ENCODE data around the gene SUPT3H. TPM values are rescaled to one million over a fixed set of nuclear protein-coding genes. Genes with fewer than 3 reads are reported as not detected.
"Not testable (repeated sequence)": the region's sequence is repeated elsewhere in the genome, so short reads cannot be mapped to it uniquely, and the experiment has no call there.

The SUPT3H gene
- total RNA-seq, 2 experiments from 2014 or later: 13.6 to 14.4 TPM

GRCh38 chr6:45170309-45170708 is 207.4 kb downstream of the SUPT3H start:
- no peak overlapping the region for H3K27ac Mint-ChIP-seq
- no peak overlapping the region for H3K4me3 Mint-ChIP-seq
- peaks cover 11% of the 10 kb centered on the region for H3K9me3 Mint-ChIP-seq
- H3K27me3 Mint-ChIP-seq: no peaks in the 10 kb centered on the region
- H3K36me3 Mint-ChIP-seq: peaks cover 36% of the 10 kb centered on the region
- peaks cover 38% of the 10 kb centered on the region for H3K4me1 Mint-ChIP-seq
- no peak for DNase-seq

DNA sequence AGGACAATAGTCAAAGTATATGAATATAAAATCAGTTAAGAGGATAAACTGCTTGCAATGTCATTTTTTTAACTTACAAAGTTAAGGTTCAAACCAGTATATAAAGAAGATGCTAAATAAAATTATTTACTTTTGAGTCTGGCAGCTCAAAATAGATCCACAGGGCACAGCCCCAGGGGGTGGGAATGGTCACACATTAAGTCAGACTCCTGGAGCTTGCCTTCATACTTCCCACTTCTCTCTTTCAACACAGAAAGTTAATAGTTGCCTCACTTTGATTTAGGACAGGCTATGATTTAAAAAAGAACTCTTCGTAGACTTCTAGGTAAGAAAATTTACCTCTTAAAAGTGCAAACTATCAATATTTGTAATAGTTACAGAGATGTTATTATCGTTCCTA is 207.9 kb downstream of the SUPT3H start:
- H3K27ac Mint-ChIP-seq: no peak overlapping the region
- no peak overlapping the region for H3K4me3 Mint-ChIP-seq
- peaks cover 43% of the 10 kb centered on the region for H3K4me1 Mint-ChIP-seq
- H3K27me3 Mint-ChIP-seq: no peaks in the 10 kb centered on the region
- no peak for DNase-seq
- H3K36me3 Mint-ChIP-seq: peaks cover 33% of the 10 kb centered on the region
- peaks cover 8% of the 10 kb centered on the region for H3K9me3 Mint-ChIP-seq

DNA sequence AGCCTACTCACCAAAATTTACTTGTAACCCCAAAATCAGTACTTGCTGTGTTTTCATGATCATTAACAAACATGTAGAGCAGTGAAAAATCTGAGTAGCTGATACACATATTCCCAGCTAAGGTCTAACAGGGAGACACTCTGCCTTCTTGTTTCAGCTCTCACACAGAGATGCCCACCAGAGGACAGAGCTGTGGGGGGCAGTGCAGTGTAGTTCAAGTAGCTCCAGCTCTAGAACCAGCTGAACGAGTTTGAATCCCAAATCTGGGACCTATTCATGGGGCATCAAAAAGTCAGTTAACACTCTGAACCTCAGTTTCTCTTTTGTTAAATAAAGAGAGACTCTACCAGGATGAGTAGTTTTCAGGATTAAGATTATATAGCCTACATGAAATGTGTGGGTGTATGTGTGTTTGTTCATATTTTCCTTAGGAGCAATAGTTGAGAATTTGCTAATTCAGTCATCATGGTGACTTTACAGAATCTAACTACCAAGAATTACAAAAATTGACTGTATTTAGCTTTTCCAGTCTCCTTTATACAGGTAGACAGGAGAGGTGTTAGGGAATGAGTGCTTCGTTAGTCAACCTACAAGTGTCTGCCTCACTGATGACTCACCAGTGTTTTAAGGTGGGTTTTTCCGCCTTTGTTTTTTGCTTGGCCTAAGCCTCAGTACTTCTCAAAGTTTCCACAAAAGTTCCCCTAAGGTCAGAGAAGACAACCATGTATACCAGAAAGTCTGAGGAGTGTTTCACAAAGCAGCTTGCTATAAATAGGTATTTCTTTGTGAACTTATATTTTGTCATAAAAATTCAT is 213.6 kb downstream of the SUPT3H start:
- H3K36me3 Mint-ChIP-seq: peaks cover 65% of the 10 kb centered on the region
- H3K27ac Mint-ChIP-seq: peak overlapping the region; percentile 98
- peak; percentile 58 for DNase-seq
- H3K4me1 Mint-ChIP-seq: peaks cover 52% of the 10 kb centered on the region
- H3K27me3 Mint-ChIP-seq: no peaks in the 10 kb centered on the region
- H3K4me3 Mint-ChIP-seq: peak overlapping the region; percentile 61
- peaks cover 22% of the 10 kb centered on the region for H3K9me3 Mint-ChIP-seq

DNA sequence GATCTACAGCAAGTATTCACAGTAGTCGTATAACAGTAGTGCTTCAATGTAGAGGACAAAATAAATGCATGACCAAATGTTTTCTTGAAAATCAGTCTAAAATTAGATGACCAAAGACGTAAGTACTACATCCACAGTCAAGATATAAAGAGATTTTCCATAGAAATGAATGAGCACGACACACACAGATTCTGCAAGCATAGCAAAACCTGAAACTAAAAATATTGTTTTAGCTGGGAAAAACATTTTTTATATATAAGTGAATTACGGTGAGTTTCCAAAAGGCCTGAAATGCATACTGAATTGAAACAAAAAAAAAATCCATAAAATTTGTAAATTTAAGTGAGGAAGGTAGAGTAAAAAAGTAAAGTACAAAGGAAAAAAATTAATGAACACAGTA is 217.4 kb downstream of the SUPT3H start:
- H3K27ac Mint-ChIP-seq: no peak overlapping the region
- peaks cover 16% of the 10 kb centered on the region for H3K9me3 Mint-ChIP-seq
- no peak for DNase-seq
- no peak overlapping the region for H3K4me3 Mint-ChIP-seq
- peaks cover 45% of the 10 kb centered on the region for H3K4me1 Mint-ChIP-seq
- no peaks in the 10 kb centered on the region for H3K27me3 Mint-ChIP-seq
- peaks cover 46% of the 10 kb centered on the region for H3K36me3 Mint-ChIP-seq

DNA sequence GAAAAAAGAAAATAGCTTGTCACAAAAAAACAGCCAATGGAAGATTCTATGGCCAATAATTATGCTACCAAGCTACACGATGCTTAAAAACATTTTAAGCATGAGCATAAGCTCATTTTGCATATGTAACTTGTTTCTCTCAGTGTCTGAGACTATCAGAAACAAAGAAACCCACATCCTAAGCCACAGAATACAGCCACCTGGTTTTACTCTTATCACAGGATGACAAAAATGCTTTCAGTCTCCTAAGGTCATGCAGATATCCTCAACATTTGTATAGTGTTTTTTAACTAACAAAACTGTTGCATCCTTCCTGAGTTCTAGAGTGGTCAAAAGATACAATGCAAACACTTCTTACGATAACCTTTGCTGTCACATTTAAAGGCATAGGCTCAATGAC is 221.7 kb downstream of the SUPT3H start:
- H3K9me3 Mint-ChIP-seq: peaks cover 15% of the 10 kb centered on the region
- peaks cover 49% of the 10 kb centered on the region for H3K36me3 Mint-ChIP-seq
- peak; percentile 8 for DNase-seq
- peak overlapping the region; percentile 72 for H3K27ac Mint-ChIP-seq
- H3K4me1 Mint-ChIP-seq: peaks cover 37% of the 10 kb centered on the region
- no peak overlapping the region for H3K4me3 Mint-ChIP-seq
- no peaks in the 10 kb centered on the region for H3K27me3 Mint-ChIP-seq

GRCh38 chr6:45155341-45155894 is 222.3 kb downstream of the SUPT3H start:
- Mint-ChIP-seq H3K27me3 (no peaks in the 10 kb centered on the region), H3K36me3 (peaks cover 44% of the 10 kb centered on the region), H3K9me3 (peaks cover 11% of the 10 kb centered on the region), H3K27ac (peak overlapping the region; percentile 72), H3K4me3 (no peak overlapping the region), H3K4me1 (peaks cover 34% of the 10 kb centered on the region)
- no peak for DNase-seq

GRCh38 chr6:45154679-45155078 is 223.1 kb downstream of the SUPT3H start:
- H3K4me3 Mint-ChIP-seq: no peak overlapping the region
- no peaks in the 10 kb centered on the region for H3K27me3 Mint-ChIP-seq
- H3K27ac Mint-ChIP-seq: peak overlapping the region; percentile 72
- H3K36me3 Mint-ChIP-seq: peaks cover 38% of the 10 kb centered on the region
- peaks cover 9% of the 10 kb centered on the region for H3K9me3 Mint-ChIP-seq
- DNase-seq: no peak
- peaks cover 32% of the 10 kb centered on the region for H3K4me1 Mint-ChIP-seq

GRCh38 chr6:45148711-45149341 is 228.9 kb downstream of the SUPT3H start:
- DNase-seq: no peak
- Mint-ChIP-seq H3K27me3 (no peaks in the 10 kb centered on the region), H3K4me3 (no peak overlapping the region), H3K9me3 (peaks cover 14% of the 10 kb centered on the region), H3K4me1 (peaks cover 7% of the 10 kb centered on the region), H3K36me3 (peaks cover 27% of the 10 kb centered on the region), H3K27ac (no peak overlapping the region)

- H3K36me3 Mint-ChIP-seq: peaks cover 32% of the 10 kb centered on the region
- no peaks in the 10 kb centered on the region for H3K27me3 Mint-ChIP-seq
- peaks cover 19% of the 10 kb centered on the region for H3K9me3 Mint-ChIP-seq
- DNase-seq: no peak
- H3K4me1 Mint-ChIP-seq: peaks cover 9% of the 10 kb centered on the region
- H3K4me3 Mint-ChIP-seq: no peak overlapping the region
- H3K27ac Mint-ChIP-seq: no peak overlapping the region
These were observed 229.5 kb downstream of the SUPT3H start for GRCh38 chr6:45148278-45148677.

GRCh38 chr6:45145658-45146057 is 232.1 kb downstream of the SUPT3H start:
- Mint-ChIP-seq H3K36me3 (peaks cover 33% of the 10 kb centered on the region), H3K9me3 (peaks cover 34% of the 10 kb centered on the region)
- not testable (repeated sequence) for H3K27ac Mint-ChIP-seq, H3K4me1 Mint-ChIP-seq, H3K4me3 Mint-ChIP-seq, DNase-seq, H3K27me3 Mint-ChIP-seq

- H3K27me3 Mint-ChIP-seq: no peaks in the 10 kb centered on the region
- no peak for DNase-seq
- H3K27ac Mint-ChIP-seq: no peak overlapping the region
- no peak overlapping the region for H3K4me3 Mint-ChIP-seq
- H3K9me3 Mint-ChIP-seq: peaks cover 42% of the 10 kb centered on the region
- H3K36me3 Mint-ChIP-seq: peaks cover 50% of the 10 kb centered on the region
- H3K4me1 Mint-ChIP-seq: peaks cover 1% of the 10 kb centered on the region
These were observed 239.0 kb downstream of the SUPT3H start for GRCh38 chr6:45138765-45139164.

DNA sequence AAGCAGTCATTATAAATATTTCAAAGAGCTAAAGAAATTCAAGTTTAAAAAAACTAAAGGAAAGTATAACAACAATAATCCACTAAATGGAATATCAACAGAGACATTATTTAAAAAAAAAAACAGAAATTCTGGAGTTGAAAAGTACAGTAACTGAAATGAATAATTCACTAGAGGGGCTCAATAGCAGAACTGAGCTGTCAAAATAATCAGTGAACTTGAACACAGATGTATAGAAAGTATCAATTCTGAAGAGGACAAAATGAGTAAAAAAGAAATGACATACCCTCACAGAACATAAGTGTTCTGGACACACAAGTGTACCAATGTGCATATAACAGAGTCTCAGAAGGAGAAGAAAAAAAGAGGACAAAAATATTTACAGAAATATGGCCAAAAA is 241.2 kb downstream of the SUPT3H start:
- no peak overlapping the region for H3K27ac Mint-ChIP-seq
- no peaks in the 10 kb centered on the region for H3K27me3 Mint-ChIP-seq
- peaks cover 11% of the 10 kb centered on the region for H3K4me1 Mint-ChIP-seq
- no peak for DNase-seq
- H3K4me3 Mint-ChIP-seq: no peak overlapping the region
- H3K9me3 Mint-ChIP-seq: peaks cover 26% of the 10 kb centered on the region
- peaks cover 47% of the 10 kb centered on the region for H3K36me3 Mint-ChIP-seq

DNA sequence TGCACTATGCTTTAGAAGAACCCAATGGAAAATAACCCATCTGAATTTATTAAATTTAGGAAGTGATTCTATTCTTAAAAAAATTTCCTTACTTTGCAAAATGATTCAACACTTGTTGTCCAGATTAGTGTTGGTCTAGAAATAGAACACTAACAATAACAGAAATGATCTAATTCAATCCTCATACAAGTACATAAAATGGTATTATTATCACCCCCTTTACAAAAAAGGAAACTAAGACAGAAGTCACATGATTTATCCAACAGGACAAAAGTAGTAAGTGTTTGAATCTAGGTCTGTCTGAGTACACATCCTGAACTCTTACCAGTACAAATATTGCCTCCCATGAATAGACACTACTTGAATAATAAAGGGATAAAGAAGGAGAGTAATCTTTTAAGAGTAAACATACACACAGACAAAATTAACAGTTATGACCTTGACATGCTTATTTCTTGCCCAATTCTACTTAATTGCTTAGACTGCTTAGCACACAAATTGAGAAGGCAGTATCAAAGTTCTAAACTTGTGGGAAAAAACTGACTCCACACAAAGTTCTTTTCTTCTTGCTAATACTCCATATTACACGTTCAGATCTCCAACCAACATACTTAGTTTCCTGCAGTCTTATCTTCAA is 245.0 kb downstream of the SUPT3H start:
- no peak overlapping the region for H3K27ac Mint-ChIP-seq
- peaks cover 36% of the 10 kb centered on the region for H3K36me3 Mint-ChIP-seq
- no peak overlapping the region for H3K4me3 Mint-ChIP-seq
- DNase-seq: no peak
- peaks cover 13% of the 10 kb centered on the region for H3K4me1 Mint-ChIP-seq
- peaks cover 20% of the 10 kb centered on the region for H3K9me3 Mint-ChIP-seq
- no peaks in the 10 kb centered on the region for H3K27me3 Mint-ChIP-seq

- H3K4me3 Mint-ChIP-seq: no peak overlapping the region
- H3K27me3 Mint-ChIP-seq: no peaks in the 10 kb centered on the region
- no peak for DNase-seq
- peaks cover 17% of the 10 kb centered on the region for H3K9me3 Mint-ChIP-seq
- no peak overlapping the region for H3K27ac Mint-ChIP-seq
- H3K4me1 Mint-ChIP-seq: peaks cover 13% of the 10 kb centered on the region
- H3K36me3 Mint-ChIP-seq: peaks cover 33% of the 10 kb centered on the region
These were observed 245.7 kb downstream of the SUPT3H start for GRCh38 chr6:45132059-45132458.

GRCh38 chr6:45129051-45129450 is 248.7 kb downstream of the SUPT3H start:
- peaks cover 12% of the 10 kb centered on the region for H3K36me3 Mint-ChIP-seq
- no peak overlapping the region for H3K27ac Mint-ChIP-seq
- no peak for DNase-seq
- no peak overlapping the region for H3K4me3 Mint-ChIP-seq
- H3K9me3 Mint-ChIP-seq: peaks cover 1% of the 10 kb centered on the region
- peaks cover 13% of the 10 kb centered on the region for H3K4me1 Mint-ChIP-seq
- no peaks in the 10 kb centered on the region for H3K27me3 Mint-ChIP-seq

Measured in activated naive CD8-positive, alpha-beta T cell treated with anti-CD3 and anti-CD28 coated beads for 36 hours (primary cell).